Neural cell (in vitro differentiated cells): ENCODE results near the gene DCAF15.

ENCODE experiments used
- CTCF ChIP-seq: fragments of 450-650 bp; IDR thresholded peaks from 2 replicates; pipeline ENCODE4 v1.5.1; 2014; ENCODE audit warnings: antibody characterized with exemption, mild to moderate bottlenecking, moderate library complexity; ENCODE audit not compliant: poor library complexity, severe bottlenecking
- EP300 ChIP-seq: fragments of 450-650 bp; conservative IDR thresholded peaks from 2 replicates; pipeline ENCODE4 v1.6.1; 2014; ENCODE audit warnings: antibody characterized with exemption, mild to moderate bottlenecking, moderate library complexity; ENCODE audit not compliant: poor library complexity, severe bottlenecking
- EZH2 ChIP-seq: fragments of 200-600, 300-800 bp; shearing (Covaris generic), sonication (generic); IDR thresholded peaks from 2 replicates; pipeline ENCODE4 v1.6.1; 2014; ENCODE audit warnings: antibody characterized with exemption, low read length, borderline replicate concordance, mild to moderate bottlenecking; ENCODE audit not compliant: insufficient read depth, poor library complexity, severe bottlenecking
- POLR2AphosphoS5 ChIP-seq: IDR thresholded peaks from 2 replicates; pipeline ENCODE4 v1.6.1; 2012
- RAD21 ChIP-seq: fragments of 450-650 bp; conservative IDR thresholded peaks from 2 replicates; pipeline ENCODE4 v1.6.1; 2014; ENCODE audit warnings: antibody characterized with exemption, mild to moderate bottlenecking, moderate library complexity
- REST ChIP-seq: IDR thresholded peaks from 2 replicates; pipeline ENCODE4 v1.6.1; 2012; ENCODE audit warnings: borderline replicate concordance
- TAF1 ChIP-seq: IDR thresholded peaks from 2 replicates; pipeline ENCODE4 v1.6.1; 2012; ENCODE audit warnings: low read depth

- TF ChIP-seq POLR2AphosphoS5 (no peak), CTCF (no peak), EP300 (no peak), EZH2 (no peak), RAD21 (no peak), TAF1 (no peak), REST (no peak)
Observed at GRCh38 chr19:13918726-13919411, 33.4 kb upstream of the DCAF15 start.
